Endothelial cell (in vitro differentiated cells): ENCODE measurements around the gene DNMT1. TPM values are rescaled to one million over a fixed set of nuclear protein-coding genes. Genes with fewer than 3 reads are reported as not detected.

Source experiments
- DNase-seq: peaks from one replicate; pipeline ENCODE4 v3.0.0; 2021; ENCODE audit warnings: low spot score
- H3K27ac Mint-ChIP-seq: one replicate; pipeline ENCODE4 v1.8.0; 2021; ENCODE audit warnings: mixed read lengths, inconsistent platforms; ENCODE audit not compliant: unreplicated experiment
- H3K27me3 Mint-ChIP-seq: one replicate; pipeline ENCODE4 v1.8.0; 2021; ENCODE audit warnings: mild to moderate bottlenecking, moderate library complexity, mixed read lengths, inconsistent platforms; ENCODE audit not compliant: unreplicated experiment
- H3K36me3 Mint-ChIP-seq: one replicate; pipeline ENCODE4 v1.8.0; 2021; ENCODE audit warnings: mild to moderate bottlenecking, low read depth, mixed read lengths, inconsistent platforms; ENCODE audit not compliant: unreplicated experiment
- H3K4me1 Mint-ChIP-seq: one replicate; pipeline ENCODE4 v1.8.0; 2021; ENCODE audit warnings: mild to moderate bottlenecking, mixed read lengths, inconsistent platforms; ENCODE audit not compliant: unreplicated experiment
- H3K4me3 Mint-ChIP-seq: one replicate; pipeline ENCODE4 v1.8.0; 2021; ENCODE audit warnings: mild to moderate bottlenecking, mixed read lengths, inconsistent platforms; ENCODE audit not compliant: unreplicated experiment
- H3K9me3 Mint-ChIP-seq: one replicate; pipeline ENCODE4 v1.8.0; 2021; ENCODE audit warnings: mixed read lengths, inconsistent platforms; ENCODE audit not compliant: unreplicated experiment
- CTCF ChIP-seq: fragments of 200-600 bp; sonication (generic); IDR thresholded peaks from one replicate; pipeline ENCODE4 v1.5.0; 2021; ENCODE audit warnings: antibody characterized with exemption; ENCODE audit not compliant: unreplicated experiment
- total RNA-seq: library from RNA; stranded (reverse); fragmentation: NEBNext Ultra II Directional; extraction: Animal tissue kit (Norgen Biotek cat#: 25700); gene quantifications from one replicate; pipeline ENCODE4 v1.2.1, GENCODE V29; 2021; ENCODE audit not compliant: unreplicated experiment

DNMT1 gene
- total RNA-seq, 1 donor from 2014 or later = 119 TPM

DNA sequence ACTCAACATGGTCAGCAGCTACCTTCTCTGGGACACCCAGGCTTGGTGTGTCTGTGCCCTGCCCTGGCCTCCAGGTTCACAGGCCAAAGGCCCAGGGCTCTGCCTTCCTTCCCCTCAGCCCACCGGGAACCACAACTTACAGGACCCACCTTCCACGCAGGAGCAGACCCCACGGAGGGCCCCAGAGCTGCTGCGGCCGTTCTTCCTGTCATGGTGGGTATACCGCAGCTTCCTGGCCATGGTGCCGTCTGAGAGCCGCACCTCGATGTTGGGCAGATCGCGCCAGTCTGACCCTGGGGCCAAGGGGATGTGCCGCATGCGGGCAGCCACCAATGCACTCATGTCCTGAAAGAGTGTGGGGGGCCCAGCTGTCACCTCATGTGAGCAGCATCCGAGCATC is 57.8 kb downstream of the DNMT1 start:
- peaks cover 26% of the 10 kb centered on the region for H3K36me3 Mint-ChIP-seq
- H3K27me3 Mint-ChIP-seq = no peaks in the 10 kb centered on the region
- no peak for TF ChIP-seq CTCF
- no peaks in the 10 kb centered on the region for H3K4me1 Mint-ChIP-seq
- no peak overlapping the region for H3K4me3 Mint-ChIP-seq
- H3K27ac Mint-ChIP-seq = peak overlapping the region; percentile 52
- no peaks in the 10 kb centered on the region for H3K9me3 Mint-ChIP-seq
- DNase-seq = no peak

DNA sequence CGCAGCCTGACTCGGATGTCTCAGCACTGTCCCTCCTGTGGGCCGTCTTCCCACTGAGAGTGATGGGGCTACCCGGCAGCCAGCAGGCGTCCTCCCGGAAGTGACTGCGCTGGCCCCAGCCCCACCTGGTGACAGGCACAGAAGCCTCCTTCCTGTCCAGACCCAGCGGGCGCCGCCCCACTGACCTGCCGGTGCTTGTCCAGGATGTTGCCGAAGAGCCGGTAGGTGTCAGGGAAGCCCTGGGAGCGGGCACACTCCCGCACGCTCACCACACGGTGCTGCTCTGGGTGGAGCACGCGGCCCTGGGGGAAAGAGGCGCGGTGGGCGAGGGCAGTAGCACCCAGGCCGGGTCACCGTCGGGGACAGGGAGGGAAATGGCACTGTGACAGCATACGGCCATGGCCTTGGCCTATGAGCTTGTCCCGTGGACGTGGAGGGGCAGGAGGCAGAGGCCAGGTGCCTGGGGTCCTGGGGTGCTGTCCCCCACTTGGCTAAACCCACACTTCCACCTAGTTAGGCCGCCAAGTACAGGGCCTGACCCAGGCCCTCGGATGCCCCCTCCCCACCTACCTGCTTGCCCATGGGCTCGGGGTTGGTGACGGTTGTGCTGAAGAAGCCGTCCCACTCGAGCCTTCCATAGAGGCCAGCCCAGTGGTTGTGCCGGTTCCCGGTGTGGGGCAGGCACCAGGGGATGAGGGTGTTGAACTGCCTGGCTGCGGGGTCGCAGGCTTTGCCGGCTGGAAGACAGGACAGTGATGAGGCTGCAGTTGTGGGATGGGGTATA is 59.0 kb downstream of the DNMT1 start:
- peaks cover 23% of the 10 kb centered on the region for H3K36me3 Mint-ChIP-seq
- no peak overlapping the region for H3K27ac Mint-ChIP-seq
- no peaks in the 10 kb centered on the region for H3K4me1 Mint-ChIP-seq
- no peaks in the 10 kb centered on the region for H3K27me3 Mint-ChIP-seq
- TF ChIP-seq CTCF = no peak
- no peak overlapping the region for H3K4me3 Mint-ChIP-seq
- H3K9me3 Mint-ChIP-seq = no peaks in the 10 kb centered on the region
- DNase-seq = no peak

GRCh38 chr19:10134040-10134439 is 60.7 kb downstream of the DNMT1 start:
- H3K27me3 Mint-ChIP-seq = no peaks in the 10 kb centered on the region
- no peak overlapping the region for H3K27ac Mint-ChIP-seq
- H3K36me3 Mint-ChIP-seq = peaks cover 20% of the 10 kb centered on the region
- DNase-seq = no peak
- H3K4me3 Mint-ChIP-seq = no peak overlapping the region
- TF ChIP-seq CTCF = no peak
- no peaks in the 10 kb centered on the region for H3K9me3 Mint-ChIP-seq
- H3K4me1 Mint-ChIP-seq = no peaks in the 10 kb centered on the region

- Mint-ChIP-seq H3K4me1 (no peaks in the 10 kb centered on the region), H3K27ac (no peak overlapping the region), H3K4me3 (no peak overlapping the region), H3K27me3 (no peaks in the 10 kb centered on the region), H3K9me3 (no peaks in the 10 kb centered on the region), H3K36me3 (peaks cover 19% of the 10 kb centered on the region)
- no peak for DNase-seq
- TF ChIP-seq CTCF = no peak
Measured at GRCh38 chr19:10133596-10133995, 61.2 kb downstream of the DNMT1 start.

DNA sequence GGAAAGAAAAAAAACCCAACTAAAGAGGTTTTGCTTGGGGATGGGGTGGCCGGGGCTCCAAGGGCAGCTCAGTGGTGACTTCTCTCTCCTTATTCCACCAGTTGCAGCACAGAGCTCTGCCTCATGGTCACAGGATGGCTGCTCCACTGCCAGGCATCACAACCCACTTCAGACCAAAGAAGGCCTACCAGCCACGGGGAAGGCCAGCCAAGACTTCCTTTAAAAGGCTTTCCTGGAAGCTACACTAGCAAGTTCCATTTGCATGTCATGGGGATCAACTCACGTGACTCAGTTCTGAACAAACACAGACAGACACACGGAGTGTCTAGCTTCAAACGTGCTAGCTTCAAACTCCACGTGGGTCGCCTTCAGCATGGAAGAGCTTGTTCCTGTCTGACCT is 61.8 kb downstream of the DNMT1 start:
- Mint-ChIP-seq H3K27ac (no peak overlapping the region), H3K4me1 (no peaks in the 10 kb centered on the region), H3K9me3 (no peaks in the 10 kb centered on the region), H3K27me3 (no peaks in the 10 kb centered on the region), H3K4me3 (no peak overlapping the region), H3K36me3 (peaks cover 17% of the 10 kb centered on the region)
- TF ChIP-seq CTCF = no peak
- no peak for DNase-seq
